C4-2B (cell line): ENCODE results near the gene SLCO3A1.

ENCODE experiments used
- ZFX ChIP-seq: fragments of 450-650 bp; IDR thresholded peaks from 2 replicates; pipeline ENCODE4 v1.6.1; 2017
- TF ChIP-seq, protein P1 (sequence below): fragments of 450-650 bp; conservative IDR thresholded peaks from 2 replicates; pipeline ENCODE4 v1.5.1; 2017; ENCODE audit warnings: mild to moderate bottlenecking

DNA sequence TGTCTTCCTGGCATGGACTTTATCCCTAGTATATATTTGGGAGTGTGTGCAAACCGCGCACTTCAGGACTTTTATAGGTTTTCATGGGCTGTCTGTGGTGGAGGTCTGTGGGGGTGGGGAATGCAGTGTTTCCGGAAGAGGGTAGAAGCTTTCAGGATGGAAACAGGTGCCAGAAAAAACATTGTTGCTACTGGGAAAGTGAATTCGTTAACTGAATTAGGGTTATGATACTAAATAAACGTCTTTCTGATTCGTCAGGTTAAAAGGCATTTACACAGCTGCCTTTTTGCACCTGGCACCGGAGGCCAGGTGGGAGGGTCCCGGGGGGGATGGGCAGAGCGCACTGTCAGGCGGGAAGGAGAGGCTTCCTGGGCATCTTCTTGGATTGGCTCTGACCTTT, 62.1 kb downstream of the SLCO3A1 start:
- TF ChIP-seq, protein P1, sequence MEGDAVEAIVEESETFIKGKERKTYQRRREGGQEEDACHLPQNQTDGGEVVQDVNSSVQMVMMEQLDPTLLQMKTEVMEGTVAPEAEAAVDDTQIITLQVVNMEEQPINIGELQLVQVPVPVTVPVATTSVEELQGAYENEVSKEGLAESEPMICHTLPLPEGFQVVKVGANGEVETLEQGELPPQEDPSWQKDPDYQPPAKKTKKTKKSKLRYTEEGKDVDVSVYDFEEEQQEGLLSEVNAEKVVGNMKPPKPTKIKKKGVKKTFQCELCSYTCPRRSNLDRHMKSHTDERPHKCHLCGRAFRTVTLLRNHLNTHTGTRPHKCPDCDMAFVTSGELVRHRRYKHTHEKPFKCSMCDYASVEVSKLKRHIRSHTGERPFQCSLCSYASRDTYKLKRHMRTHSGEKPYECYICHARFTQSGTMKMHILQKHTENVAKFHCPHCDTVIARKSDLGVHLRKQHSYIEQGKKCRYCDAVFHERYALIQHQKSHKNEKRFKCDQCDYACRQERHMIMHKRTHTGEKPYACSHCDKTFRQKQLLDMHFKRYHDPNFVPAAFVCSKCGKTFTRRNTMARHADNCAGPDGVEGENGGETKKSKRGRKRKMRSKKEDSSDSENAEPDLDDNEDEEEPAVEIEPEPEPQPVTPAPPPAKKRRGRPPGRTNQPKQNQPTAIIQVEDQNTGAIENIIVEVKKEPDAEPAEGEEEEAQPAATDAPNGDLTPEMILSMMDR = no peak
- TF ChIP-seq ZFX = no peak
